Loucy (cell line): Measurements from ENCODE around the gene CHN2.

Experiments
- EZH2phosphoT487 ChIP-seq: fragments of 200-600 bp; IDR thresholded peaks from 2 replicates; pipeline ENCODE4 v1.6.1; 2018; ENCODE audit warnings: antibody characterized with exemption, mild to moderate bottlenecking, moderate library complexity, borderline replicate concordance
- TF ChIP-seq, protein P1 (sequence below): fragments of 200-600 bp; sonication (generic); conservative IDR thresholded peaks from 2 replicates; pipeline ENCODE4 v1.5.1; 2014; ENCODE audit warnings: mild to moderate bottlenecking, antibody characterized with exemption, low read length

DNA sequence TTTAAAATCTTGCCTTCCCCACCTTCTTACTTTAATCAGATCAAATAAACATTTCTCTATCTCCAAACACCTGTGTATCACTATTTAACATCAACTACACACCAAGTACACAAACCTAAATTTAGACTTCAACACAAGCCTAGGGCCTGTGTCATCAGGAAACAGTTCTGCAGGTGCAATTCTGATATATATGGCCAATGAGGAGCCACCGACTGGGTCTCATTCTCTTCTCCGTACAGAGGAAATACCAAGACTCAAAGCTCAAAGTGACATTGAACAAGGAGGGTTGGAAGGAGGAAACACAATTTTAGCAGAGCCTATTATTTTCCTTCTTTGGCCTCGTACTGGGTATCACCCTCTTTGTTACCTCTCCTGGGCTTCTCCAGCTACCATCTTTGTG lies 216.4 kb downstream of the CHN2 start:
- TF ChIP-seq, protein P1, sequence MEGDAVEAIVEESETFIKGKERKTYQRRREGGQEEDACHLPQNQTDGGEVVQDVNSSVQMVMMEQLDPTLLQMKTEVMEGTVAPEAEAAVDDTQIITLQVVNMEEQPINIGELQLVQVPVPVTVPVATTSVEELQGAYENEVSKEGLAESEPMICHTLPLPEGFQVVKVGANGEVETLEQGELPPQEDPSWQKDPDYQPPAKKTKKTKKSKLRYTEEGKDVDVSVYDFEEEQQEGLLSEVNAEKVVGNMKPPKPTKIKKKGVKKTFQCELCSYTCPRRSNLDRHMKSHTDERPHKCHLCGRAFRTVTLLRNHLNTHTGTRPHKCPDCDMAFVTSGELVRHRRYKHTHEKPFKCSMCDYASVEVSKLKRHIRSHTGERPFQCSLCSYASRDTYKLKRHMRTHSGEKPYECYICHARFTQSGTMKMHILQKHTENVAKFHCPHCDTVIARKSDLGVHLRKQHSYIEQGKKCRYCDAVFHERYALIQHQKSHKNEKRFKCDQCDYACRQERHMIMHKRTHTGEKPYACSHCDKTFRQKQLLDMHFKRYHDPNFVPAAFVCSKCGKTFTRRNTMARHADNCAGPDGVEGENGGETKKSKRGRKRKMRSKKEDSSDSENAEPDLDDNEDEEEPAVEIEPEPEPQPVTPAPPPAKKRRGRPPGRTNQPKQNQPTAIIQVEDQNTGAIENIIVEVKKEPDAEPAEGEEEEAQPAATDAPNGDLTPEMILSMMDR, result no peak
- TF ChIP-seq EZH2phosphoT487, result no peak
